Tibial artery (tissue), 4 donors: ENCODE results near the gene NEU4.
A peak's percentile ranks its signal among the peaks of the same experiment; 100 is the strongest.

Experiments
- DNase-seq, 2 donors: peaks; one replicate each; pipeline ENCODE4 v3.0.0-alpha.2; 2019
- H3K27ac ChIP-seq, 2 donors: fragments of 200-600 bp; sonication (generic) in 1 of 2; 1 replicate in 1 of 2; 2 replicates in 1 of 2; pipeline ENCODE4 v1.5.1; 2018 to 2019; ENCODE audit warnings: mild to moderate bottlenecking in 1 of 2
- H3K27me3 ChIP-seq, 2 donors: fragments of 200-600 bp; sonication (generic) in 1 of 2; one replicate each; pipeline versions ENCODE4 v1.5.1 to v1.6.0; 2016 to 2019
- H3K36me3 ChIP-seq, 3 donors: fragments of 200-600 bp; sonication (generic) in 2 of 3; one replicate each; pipeline ENCODE4 v1.5.1; 2016 to 2019; ENCODE audit warnings: mild to moderate bottlenecking in 2 of 3
- H3K4me1 ChIP-seq, 4 donors: fragments of 200-600 bp; sonication (generic) in 2 of 4; 1 replicate in 3 of 4; 2 replicates in 1 of 4; pipeline ENCODE4 v1.5.1; 2016 to 2019
- H3K4me3 ChIP-seq, 2 donors: fragments of 200-600 bp; sonication (generic) in 1 of 2; 1 replicate in 1 of 2; 2 replicates in 1 of 2; pipeline ENCODE4 v1.5.1; 2018 to 2019; ENCODE audit warnings: mild to moderate bottlenecking in 2 of 2
- H3K9me3 ChIP-seq, 3 donors: fragments of 200-600 bp; sonication (generic) in 1 of 3; one replicate each; pipeline ENCODE4 v1.5.1; 2016 to 2019
- intact Hi-C: fragments of 100-400 bp; cut with DNase I; formaldehyde crosslinking; loops from one replicate; pipeline ENCODE4 v1.15.0; 2023; ENCODE audit warnings: low total_unique reads
- TF ChIP-seq, protein P1 (sequence below), 2 experiments: fragments of 200-600 bp in 1 of 2; fragments of 450-650 bp in 1 of 2; IDR thresholded peaks; one replicate each; pipeline ENCODE4 v1.5.1; 2017 to 2019; ENCODE audit warnings: antibody characterized with exemption in 2 of 2, mild to moderate bottlenecking in 1 of 2, moderate library complexity in 1 of 2

The NEU4 gene

GRCh38 chr2:241773511-241774418, 35.2 kb upstream of the NEU4 start:
- Histone ChIP-seq H3K4me3 (no peak overlapping the region), H3K27me3 (peaks cover 0 to 80% of the 10 kb centered on the region in 2 donors), H3K36me3 (peaks cover 0 to 4% (median 0%) of the 10 kb centered on the region in 3 donors), H3K9me3 (no peaks in the 10 kb centered on the region), H3K4me1 (peaks cover 0 to 10% (median 6%) of the 10 kb centered on the region in 4 donors), H3K27ac (no peak overlapping the region)
- peak in 1 of 2 donors; percentile 59 for DNase-seq
- TF ChIP-seq, protein P1, sequence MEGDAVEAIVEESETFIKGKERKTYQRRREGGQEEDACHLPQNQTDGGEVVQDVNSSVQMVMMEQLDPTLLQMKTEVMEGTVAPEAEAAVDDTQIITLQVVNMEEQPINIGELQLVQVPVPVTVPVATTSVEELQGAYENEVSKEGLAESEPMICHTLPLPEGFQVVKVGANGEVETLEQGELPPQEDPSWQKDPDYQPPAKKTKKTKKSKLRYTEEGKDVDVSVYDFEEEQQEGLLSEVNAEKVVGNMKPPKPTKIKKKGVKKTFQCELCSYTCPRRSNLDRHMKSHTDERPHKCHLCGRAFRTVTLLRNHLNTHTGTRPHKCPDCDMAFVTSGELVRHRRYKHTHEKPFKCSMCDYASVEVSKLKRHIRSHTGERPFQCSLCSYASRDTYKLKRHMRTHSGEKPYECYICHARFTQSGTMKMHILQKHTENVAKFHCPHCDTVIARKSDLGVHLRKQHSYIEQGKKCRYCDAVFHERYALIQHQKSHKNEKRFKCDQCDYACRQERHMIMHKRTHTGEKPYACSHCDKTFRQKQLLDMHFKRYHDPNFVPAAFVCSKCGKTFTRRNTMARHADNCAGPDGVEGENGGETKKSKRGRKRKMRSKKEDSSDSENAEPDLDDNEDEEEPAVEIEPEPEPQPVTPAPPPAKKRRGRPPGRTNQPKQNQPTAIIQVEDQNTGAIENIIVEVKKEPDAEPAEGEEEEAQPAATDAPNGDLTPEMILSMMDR (IDR thresholded peaks at IDR 0.05) = no peak
- intact Hi-C loops = no loop called here

DNA sequence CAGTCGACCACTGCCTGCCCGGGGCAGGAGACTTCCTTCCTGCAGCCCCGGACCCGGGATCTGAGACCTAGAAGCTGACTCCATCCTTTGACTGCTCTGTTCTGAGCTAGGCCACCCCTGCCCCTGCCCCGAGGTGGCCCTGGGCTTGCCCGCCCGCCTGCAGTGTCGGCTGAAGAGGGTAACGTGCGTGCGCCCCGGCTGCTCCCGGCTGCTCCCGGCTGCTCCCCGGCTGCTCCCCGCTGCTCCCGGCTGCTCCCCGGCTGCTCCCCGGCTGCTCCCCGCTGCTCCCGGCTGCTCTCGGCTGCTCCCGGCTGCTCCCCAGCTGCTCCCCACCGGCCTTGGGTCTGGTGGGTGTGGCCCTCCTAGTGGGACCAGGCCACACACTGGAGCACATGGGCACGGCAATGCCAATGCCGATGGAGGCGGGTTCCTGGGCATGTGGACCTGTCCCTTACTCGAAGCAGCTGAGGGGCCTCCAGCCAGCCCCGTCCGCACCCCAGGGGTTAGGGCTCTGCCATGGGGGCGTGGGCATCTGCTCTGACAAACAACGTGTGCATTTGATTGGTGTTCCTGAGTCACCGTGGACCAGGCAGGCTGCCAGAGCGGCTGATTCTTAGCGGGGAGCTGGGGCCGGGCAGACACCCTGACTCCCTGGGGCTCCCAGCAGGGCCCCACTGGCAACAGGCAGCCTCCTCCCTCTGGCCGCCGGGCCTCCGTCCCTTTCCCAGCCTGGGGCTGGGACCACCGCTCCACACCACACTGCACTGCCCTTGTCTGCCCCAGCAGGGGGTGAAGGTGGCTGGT, 34.4 kb upstream of the NEU4 start:
- TF ChIP-seq, protein P1 (IDR thresholded peaks at IDR 0.05) = no peak
- DNase-seq = peak in 1 of 2 donors; percentile 53
- Histone ChIP-seq H3K9me3 (no peaks in the 10 kb centered on the region), H3K4me3 (no peak overlapping the region), H3K27me3 (peaks cover 0 to 80% of the 10 kb centered on the region in 2 donors), H3K27ac (no peak overlapping the region), H3K4me1 (peaks cover 0 to 10% (median 6%) of the 10 kb centered on the region in 4 donors), H3K36me3 (no peaks in the 10 kb centered on the region)
- intact Hi-C loops = no loop called here

DNA sequence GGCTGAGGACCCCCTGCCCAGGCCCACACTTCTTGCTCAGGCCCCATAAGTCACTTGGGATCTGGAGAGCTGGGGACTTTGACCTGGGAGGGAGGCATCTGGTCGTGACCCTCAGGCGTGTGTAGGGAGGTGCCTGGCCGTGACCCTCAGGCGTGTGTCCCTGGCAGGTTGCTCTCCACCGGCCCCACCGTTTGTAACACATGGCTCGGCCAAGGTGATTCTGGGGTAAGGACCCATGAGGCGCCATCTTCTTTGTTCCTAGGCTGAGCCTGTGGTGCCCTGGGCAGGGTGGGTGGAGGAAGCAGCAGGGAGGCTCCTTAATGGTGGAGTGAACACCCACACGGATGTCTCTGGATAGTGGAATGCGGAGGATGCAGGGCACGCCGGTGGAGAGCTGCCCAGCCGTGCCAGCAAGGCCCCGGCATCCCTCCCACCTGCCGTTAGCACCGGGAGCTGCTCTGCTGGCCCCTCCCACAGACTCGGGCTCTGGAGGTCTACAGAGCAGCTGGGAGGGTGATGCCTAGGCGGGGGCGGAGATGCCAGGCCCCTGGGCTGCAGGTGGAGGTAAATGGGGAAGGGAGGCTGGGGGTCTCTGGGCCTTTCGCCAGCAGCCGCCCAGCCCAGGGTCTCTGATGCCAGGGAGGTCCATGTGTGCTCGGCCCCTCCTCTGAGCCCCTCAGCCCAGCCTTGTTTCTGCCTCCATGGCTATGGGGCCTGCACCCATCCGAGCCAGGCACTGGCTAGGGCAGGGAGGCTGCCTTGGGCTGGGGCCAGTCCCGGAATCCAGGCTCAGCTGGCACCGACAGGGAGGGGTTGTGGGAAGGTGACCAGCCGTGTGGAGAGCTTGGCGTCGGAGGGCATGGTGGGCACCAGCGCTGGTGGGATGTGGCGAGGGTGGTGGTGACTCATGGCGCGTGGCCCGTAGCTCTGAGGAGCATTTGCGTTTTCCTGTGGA, 33.5 kb upstream of the NEU4 start:
- DNase-seq = peak; percentile 14 to 59
- H3K4me3 ChIP-seq = no peak overlapping the region
- no peaks in the 10 kb centered on the region for H3K36me3 ChIP-seq
- no peaks in the 10 kb centered on the region for H3K9me3 ChIP-seq
- no peak overlapping the region for H3K27ac ChIP-seq
- intact Hi-C loops = no loop called here
- TF ChIP-seq, protein P1 (IDR thresholded peaks at IDR 0.05) = no peak
- H3K27me3 ChIP-seq = peaks cover 0 to 72% of the 10 kb centered on the region in 2 donors
- H3K4me1 ChIP-seq = peaks cover 0 to 10% (median 6%) of the 10 kb centered on the region in 4 donors

- TF ChIP-seq, protein P1 (IDR thresholded peaks at IDR 0.05) = no peak
- H3K36me3 ChIP-seq = no peaks in the 10 kb centered on the region
- peaks cover 0 to 62% of the 10 kb centered on the region in 2 donors for H3K27me3 ChIP-seq
- intact Hi-C loops = no loop called here
- no peak within 1 kb of the TSS for H3K4me3 ChIP-seq
- no peaks in the 10 kb centered on the region for H3K9me3 ChIP-seq
- peaks cover 0 to 7% (median 3%) of the 10 kb centered on the region in 4 donors for H3K4me1 ChIP-seq
- no peak within 1 kb of the TSS for H3K27ac ChIP-seq
- peak in 1 of 2 donors; percentile 49 for DNase-seq
Measured at GRCh38 chr2:241776336-241777169, 32.4 kb upstream of the NEU4 start, which contains the start of gene GAL3ST2. Gene GAL3ST2, plus strand, starts transcription at chr2:241776822. Its CDS starts 134 bp downstream, at chr2:241776956.
